Esophagus muscularis mucosa (tissue), 4 donors: ENCODE results near the gene ANKRD36C. TPM values are rescaled to one million over a fixed set of nuclear protein-coding genes. Genes with fewer than 3 reads are reported as not detected.
"Not testable (repeated sequence)": the region's sequence is repeated elsewhere in the genome, so short reads cannot be mapped to it uniquely, and the experiment has no call there.

Source experiments
- DNase-seq: peaks from one replicate; pipeline ENCODE4 v3.0.0-alpha.2; 2017; ENCODE audit errors: extremely low spot score
- H3K27ac ChIP-seq, 4 donors: fragments of 200-600 bp; sonication (generic); replicated peaks in 1 of 4; 1 replicate in 3 of 4; 2 replicates in 1 of 4; pipeline ENCODE4 v1.5.1; 2016 to 2019; ENCODE audit warnings: mild to moderate bottlenecking in 1 of 4
- H3K27me3 ChIP-seq, 4 donors: fragments of 200-600 bp; sonication (generic); one replicate each; pipeline versions ENCODE4 v1.5.1 to v1.6.0; 2016 to 2019
- H3K36me3 ChIP-seq, 4 donors: fragments of 200-600 bp; sonication (generic); one replicate each; pipeline ENCODE4 v1.5.1; 2016 to 2019
- H3K4me1 ChIP-seq, 4 donors: fragments of 200-600 bp; sonication (generic); one replicate each; pipeline ENCODE4 v1.5.1; 2016 to 2019
- H3K4me3 ChIP-seq, 4 donors: fragments of 200-600 bp; sonication (generic); 1 replicate in 2 of 4; 2 replicates in 2 of 4; pipeline ENCODE4 v1.5.1; 2016 to 2019; ENCODE audit warnings: mild to moderate bottlenecking in 4 of 4, moderate library complexity in 1 of 4
- H3K9me3 ChIP-seq, 4 donors: fragments of 200-600 bp; sonication (generic); 1 replicate in 3 of 4; 2 replicates in 1 of 4; pipeline ENCODE4 v1.5.1; 2016 to 2019
- CTCF ChIP-seq, 3 experiments: fragments of 200-600 bp in 2 of 3; fragments of 450-650 bp in 1 of 3; sonication (generic) in 2 of 3; IDR thresholded peaks; one replicate each; pipeline ENCODE4 v1.5.1; 2017 to 2019; ENCODE audit warnings: antibody characterized with exemption in 3 of 3, mild to moderate bottlenecking in 2 of 3, moderate library complexity in 1 of 3
- EP300 ChIP-seq: sonication (generic); formaldehyde crosslinking; IDR thresholded peaks from one replicate; pipeline ENCODE4 v1.6.1; 2017; ENCODE audit warnings: antibody characterized with exemption
- POLR2A ChIP-seq: fragments of 450-650 bp; IDR thresholded peaks from one replicate; pipeline ENCODE4 v1.6.1; 2017; ENCODE audit warnings: antibody characterized with exemption, moderate library complexity, mild to moderate bottlenecking, low read depth
- POLR2AphosphoS5 ChIP-seq, 2 donors: sonication (generic); formaldehyde crosslinking; IDR thresholded peaks; one replicate each; pipeline ENCODE4 v1.6.1; 2017; ENCODE audit warnings: antibody characterized with exemption in 2 of 2
- WGBS: methylation state at CpG from one replicate; pipeline ENCODE4 v1.1.5; 2018; 5-methylcytosine and 5-hydroxymethylcytosine counted together
- intact Hi-C: fragments of 100-400 bp; cut with DNase I; formaldehyde crosslinking; loops from one replicate; pipeline ENCODE4 v1.15.1; 2023
- total RNA-seq, 4 donors: library from RNA; depleted of rRNA; stranded (reverse); fragments of >200 nt; gene quantifications; one replicate each; pipeline versions ENCODE4 v1.1.0 to v1.2.1, GENCODE V29; 2016

Gene ANKRD36C
- total RNA-seq, 4 donors from 2014 or later = 6.0 to 20.3 (median 12.5) TPM

GRCh38 chr2:96024336-96025193 is 32.9 kb upstream of the ANKRD36C start:
- 91% methylated on average over 14 of the region's 27 CpGs for WGBS

GRCh38 chr2:96023701-96024100 is 32.1 kb upstream of the ANKRD36C start:
- not testable (repeated sequence) for H3K27me3 ChIP-seq, H3K4me3 ChIP-seq, DNase-seq, H3K4me1 ChIP-seq, H3K27ac ChIP-seq, H3K9me3 ChIP-seq
- H3K36me3 ChIP-seq = peaks cover 0 to 15% (median 2%) of the 10 kb centered on the region in 4 donors
- intact Hi-C loops = loop anchor here (10.0 kb wide), 1 partner anchor 151 kb away; no protein-coding TSS in a partner anchor
- WGBS = 90% methylated on average over 3 of the region's 7 CpGs

More at GRCh38 chr2:96024336-96025193, 32.9 kb upstream of the ANKRD36C start:
- Histone ChIP-seq H3K4me3 (no peak overlapping the region), H3K27me3 (no peaks in the 10 kb centered on the region), H3K36me3 (peaks cover 0 to 10% (median 2%) of the 10 kb centered on the region in 4 donors), H3K27ac (no peak overlapping the region), H3K4me1 (peaks cover 0 to 5% (median 0%) of the 10 kb centered on the region in 4 donors), H3K9me3 (no peaks in the 10 kb centered on the region)
- no peak for TF ChIP-seq EP300
- TF ChIP-seq POLR2A = no peak
- no peak for TF ChIP-seq POLR2AphosphoS5 (IDR thresholded peaks at IDR 0.05)
- TF ChIP-seq CTCF (IDR thresholded peaks at IDR 0.05) = no peak
- no peak for DNase-seq
- intact Hi-C loops = loop anchor here (10.0 kb wide), 1 partner anchor 150 kb away; no protein-coding TSS in a partner anchor

- not testable (repeated sequence) for H3K9me3 ChIP-seq, H3K4me3 ChIP-seq, H3K4me1 ChIP-seq, H3K27me3 ChIP-seq, H3K27ac ChIP-seq
- peaks cover 0 to 15% (median 2%) of the 10 kb centered on the region in 4 donors for H3K36me3 ChIP-seq
- peak; percentile 94 for DNase-seq
- 77% methylated on average over 5 of the region's 19 CpGs for WGBS
- TF ChIP-seq CTCF (IDR thresholded peaks at IDR 0.05) = peak; percentile 69 to 77 (median 71)
- peak in 1 of 2 donors; percentile 24 for TF ChIP-seq POLR2AphosphoS5 (IDR thresholded peaks at IDR 0.05)
- intact Hi-C loops = loop anchor here (10.0 kb wide), 1 partner anchor 152 kb away; no protein-coding TSS in a partner anchor
Observed at GRCh38 chr2:96022701-96023447, 31.2 kb upstream of the ANKRD36C start.

GRCh38 chr2:96022126-96022525 is 30.5 kb upstream of the ANKRD36C start:
- not testable (repeated sequence) for DNase-seq, H3K4me1 ChIP-seq, H3K27me3 ChIP-seq, H3K4me3 ChIP-seq, H3K27ac ChIP-seq, H3K9me3 ChIP-seq
- H3K36me3 ChIP-seq = peaks cover 0 to 15% (median 2%) of the 10 kb centered on the region in 4 donors
- 92% methylated on average over 2 of the region's 7 CpGs for WGBS
- intact Hi-C loops = loop anchor here (10.0 kb wide), 1 partner anchor 153 kb away; no protein-coding TSS in a partner anchor

- WGBS = 87% methylated on average over 4 of the region's 4 CpGs
- not testable (repeated sequence) for H3K4me3 ChIP-seq, H3K27ac ChIP-seq, H3K9me3 ChIP-seq, DNase-seq, H3K4me1 ChIP-seq, H3K27me3 ChIP-seq
- peaks cover 0 to 20% (median 2%) of the 10 kb centered on the region in 4 donors for H3K36me3 ChIP-seq
- intact Hi-C loops = loop anchor here (10.0 kb wide), 1 partner anchor 154 kb away; no protein-coding TSS in a partner anchor
Observed at GRCh38 chr2:96021142-96021541, 29.5 kb upstream of the ANKRD36C start.

- H3K9me3 ChIP-seq, H3K4me3 ChIP-seq, DNase-seq, H3K27me3 ChIP-seq, H3K4me1 ChIP-seq, H3K27ac ChIP-seq: not testable (repeated sequence)
- WGBS = 75% methylated on average over 2 of the region's 9 CpGs
- intact Hi-C loops = loop anchor here (10.0 kb wide), 1 partner anchor 155 kb away; no protein-coding TSS in a partner anchor
- H3K36me3 ChIP-seq = peaks cover 0 to 20% (median 2%) of the 10 kb centered on the region in 4 donors
Observed at GRCh38 chr2:96019909-96020590, 28.4 kb upstream of the ANKRD36C start.

- Histone ChIP-seq H3K4me1 (peaks cover 5 to 15% (median 14%) of the 10 kb centered on the region in 4 donors), H3K36me3 (peaks cover 0 to 20% (median 2%) of the 10 kb centered on the region in 4 donors)
- H3K27ac ChIP-seq, intact Hi-C loops, DNase-seq, H3K9me3 ChIP-seq, H3K27me3 ChIP-seq, H3K4me3 ChIP-seq: not testable (repeated sequence)
- WGBS = 89% methylated on average over 4 of the region's 4 CpGs
Observed at GRCh38 chr2:96016321-96016720, 24.7 kb upstream of the ANKRD36C start.

GRCh38 chr2:96012792-96013264 is 21.2 kb upstream of the ANKRD36C start:
- peak overlapping the region in 2 of 4 donors; percentile 54 to 69 for H3K27ac ChIP-seq
- H3K4me3 ChIP-seq, DNase-seq, intact Hi-C loops, H3K27me3 ChIP-seq, H3K9me3 ChIP-seq: not testable (repeated sequence)
- peaks cover 0 to 10% (median 0%) of the 10 kb centered on the region in 4 donors for H3K36me3 ChIP-seq
- 85% methylated on average over 1 of the region's 1 CpG for WGBS
- peaks cover 11 to 29% (median 23%) of the 10 kb centered on the region in 4 donors for H3K4me1 ChIP-seq
